HepG2 (cell line): ENCODE results near the gene UPB1. TPM values are rescaled to one million over a fixed set of nuclear protein-coding genes. Genes with fewer than 3 reads are reported as not detected.
"Not testable (repeated sequence)": the region's sequence is repeated elsewhere in the genome, so short reads cannot be mapped to it uniquely, and the experiment has no call there.

ENCODE experiments used
- ATAC-seq: fragments of 200-7000 bp; cut with Tn5 transposase; 3 replicates; pipeline ENCODE4 v1.9.1; 2020; ENCODE audit warnings: mild to moderate bottlenecking, moderate library complexity
- BruUV-seq: library from RNA; stranded (reverse); fragments of 400-500 nt; replicated peaks from 2 replicates; lab custom pipeline; 2021; lab: Mats Ljungman, UMichigan
- CTCF ChIA-PET: fragments of 300-600 bp; formaldehyde crosslinking; extraction: SDS; loops from one replicate; lab custom pipeline; 2021; ENCODE audit warnings: low total read pairs, inconsistent platforms, low intra/inter-chr PET ratio; lab: Yijun Ruan, JAX
- POLR2A ChIA-PET: fragments of 350-600 bp; sonication (Branson Sonifier 250); formaldehyde crosslinking; loops from one replicate; lab custom pipeline; 2020; ENCODE audit warnings: antibody characterized with exemption, inconsistent platforms; lab: Yijun Ruan, JAX
- DNase-seq: peaks from one replicate; pipeline ENCODE4 v3.0.0-alpha.2; 2015; ENCODE audit warnings: low spot score
- FAIRE-seq: peaks from 3 replicates; lab custom pipeline; 2011; peaks lifted over from hg19 to GRCh38; lab: Jason Lieb, UNC
- H2AFZ ChIP-seq: one replicate; pipeline ENCODE4 v1.6.1; 2011; ENCODE audit warnings: low read length, inconsistent platforms
- H3K27ac ChIP-seq: fragments of 300-600 bp; 3 replicates; pipeline ENCODE4 v1.8.0; 2011; ENCODE audit warnings: mixed run types, mild to moderate bottlenecking, mixed read lengths, low read length, inconsistent platforms; ENCODE audit not compliant: insufficient read depth; ENCODE audit errors: extremely low read length
- H3K27me3 ChIP-seq, 2 experiments: fragments of 200-600 bp in 1 of 2; 2 replicates in 1 of 2; 3 replicates in 1 of 2; pipeline versions ENCODE4 v1.6.0 to v1.8.0; 2011; ENCODE audit warnings: low read length in 2 of 2, mild to moderate bottlenecking in 2 of 2, moderate library complexity in 2 of 2, inconsistent platforms in 1 of 2; ENCODE audit not compliant: insufficient read depth in 2 of 2, control insufficient read depth in 1 of 2
- H3K36me3 ChIP-seq, 2 experiments: fragments of 200-600 bp in 1 of 2; replicated peaks in 1 of 2; 2 replicates in 1 of 2; 3 replicates in 1 of 2; pipeline versions ENCODE4 v1.5.1 to v1.8.0; 2011; ENCODE audit warnings: low read length in 2 of 2, inconsistent platforms in 1 of 2; ENCODE audit not compliant: insufficient read depth in 2 of 2, control insufficient read depth in 1 of 2
- H3K4me1 ChIP-seq: 2 replicates; pipeline ENCODE4 v1.5.1; 2012; ENCODE audit warnings: low read length, inconsistent platforms; ENCODE audit not compliant: insufficient read depth
- H3K4me2 ChIP-seq: 2 replicates; pipeline ENCODE4 v1.6.0; 2011; ENCODE audit warnings: low read depth, low read length, inconsistent platforms
- H3K4me3 ChIP-seq, 3 experiments: fragments of 200-600 bp in 1 of 3; sonication (generic), shearing (Covaris generic) in 1 of 3; replicated peaks in 1 of 3; 2 replicates each; pipeline ENCODE4 v1.5.1; 2011 to 2016; ENCODE audit warnings: low read length in 3 of 3, inconsistent platforms in 2 of 3, low read depth in 2 of 3, mild to moderate bottlenecking in 2 of 3, control low read depth in 1 of 3, mixed read lengths in 1 of 3; ENCODE audit not compliant: insufficient read depth in 1 of 3
- H3K79me2 ChIP-seq: one replicate; pipeline ENCODE4 v1.6.1; 2011; ENCODE audit warnings: low read length, inconsistent platforms; ENCODE audit not compliant: insufficient read depth
- H3K9ac ChIP-seq: 2 replicates; pipeline ENCODE4 v1.6.0; 2011; ENCODE audit warnings: mild to moderate bottlenecking, low read depth, low read length, inconsistent platforms; ENCODE audit not compliant: insufficient read depth
- H3K9me3 ChIP-seq: 2 replicates; pipeline ENCODE4 v1.5.1; 2012; ENCODE audit warnings: mild to moderate bottlenecking, low read length
- H4K20me1 ChIP-seq: 2 replicates; pipeline ENCODE4 v1.6.0; 2011; ENCODE audit warnings: inconsistent platforms, mild to moderate bottlenecking, low read length, moderate library complexity; ENCODE audit not compliant: insufficient read depth
- CBX5 ChIP-seq: sonication (generic); formaldehyde crosslinking; IDR thresholded peaks from 2 replicates; pipeline ENCODE4 v1.4.0; 2020; ENCODE audit warnings: missing genetic modification reagents, borderline replicate concordance
- EEA1 ChIP-seq: sonication (generic); formaldehyde crosslinking; IDR thresholded peaks from 2 replicates; pipeline ENCODE4 v1.5.1; 2020; ENCODE audit warnings: mild to moderate bottlenecking, missing genetic modification reagents, borderline replicate concordance
- FOSL1 ChIP-seq: sonication (generic); formaldehyde crosslinking; IDR thresholded peaks from 2 replicates; pipeline ENCODE4 v1.9.0; 2021; ENCODE audit warnings: missing genetic modification reagents, borderline replicate concordance
- HOXA5 ChIP-seq: sonication (generic); formaldehyde crosslinking; IDR thresholded peaks from 2 replicates; pipeline ENCODE4 v1.4.0; 2020; ENCODE audit warnings: missing genetic modification reagents
- NFATC3 ChIP-seq: sonication (generic); formaldehyde crosslinking; IDR thresholded peaks from 2 replicates; pipeline ENCODE4 v1.5.1; 2020; ENCODE audit warnings: mild to moderate bottlenecking, missing genetic modification reagents
- NFE2L2 ChIP-seq: fragments of 150-350 bp; IDR thresholded peaks from 2 replicates; pipeline ENCODE4 v1.6.1; 2014; ENCODE audit warnings: low read length
- NFRKB ChIP-seq: fragments of 450-650 bp; IDR thresholded peaks from 2 replicates; pipeline ENCODE4 v1.6.1; 2017
- TEAD3 ChIP-seq: optimal IDR thresholded peaks from 2 replicates; pipeline ENCODE3; 2016; ENCODE audit warnings: borderline replicate concordance
- ZNF382 ChIP-seq: sonication (generic); formaldehyde crosslinking; IDR thresholded peaks from 2 replicates; pipeline ENCODE4 v1.5.0; 2020; ENCODE audit warnings: missing genetic modification reagents, mild to moderate bottlenecking, borderline replicate concordance
- ZNF773 ChIP-seq: sonication (generic); formaldehyde crosslinking; IDR thresholded peaks from 2 replicates; pipeline ENCODE4 v1.4.0; 2020; ENCODE audit warnings: missing genetic modification reagents, borderline replicate concordance
- WGBS: methylation state at CpG from one replicate; pipeline ENCODE4 v1.1.6; 2017; ENCODE audit warnings: low lambda C conversion rate; 5-methylcytosine and 5-hydroxymethylcytosine counted together
- in situ Hi-C: cut with HindIII; loops from 2 replicates; pipeline ENCODE4 v1.10.0; 2017; ENCODE audit warnings: low pct_unique_long_range_greater_than_20kb; ENCODE audit not compliant: extremely low pct_ligation_motif_present
- intact Hi-C: fragments of 100-400 bp; cut with micrococcal nuclease; formaldehyde crosslinking; loops from one replicate; pipeline ENCODE4 v1.10.0; 2022; ENCODE audit not compliant: unreplicated experiment
- polyA plus RNA-seq, 8 experiments: library from polyadenylated mRNA; depleted of rRNA in 3 of 8; stranded (reverse) in 7 of 8; unstranded in 1 of 8; fragments of >200 nt; fragmentation: Illumina TruSeq in 4 of 8; extraction: Trizol in 4 of 8; gene quantifications; 2 replicates each; pipeline versions ENCODE4 v1.2.1 to v1.2.3, GENCODE V29; 2011 to 2016; ENCODE audit warnings: low read depth in 4 of 8, missing spikeins in 1 of 8, mixed read lengths in 1 of 8; ENCODE audit not compliant: insufficient read depth in 1 of 8
- total RNA-seq, 5 experiments: library from RNA; depleted of rRNA; stranded (reverse); fragments of >200 nt; fragmentation: Illumina TruSeq; extraction: Trizol; gene quantifications; 2 replicates each; pipeline ENCODE4 v1.2.3, GENCODE V29; 2016; ENCODE audit warnings: low read depth in 1 of 5

UPB1 gene
- total and polyA plus RNA-seq, 2 of the 13 experiments (the other 11 are each of a cell fraction or from before 2014, with no cell fraction given): 0.38 to 1.2 TPM

DNA sequence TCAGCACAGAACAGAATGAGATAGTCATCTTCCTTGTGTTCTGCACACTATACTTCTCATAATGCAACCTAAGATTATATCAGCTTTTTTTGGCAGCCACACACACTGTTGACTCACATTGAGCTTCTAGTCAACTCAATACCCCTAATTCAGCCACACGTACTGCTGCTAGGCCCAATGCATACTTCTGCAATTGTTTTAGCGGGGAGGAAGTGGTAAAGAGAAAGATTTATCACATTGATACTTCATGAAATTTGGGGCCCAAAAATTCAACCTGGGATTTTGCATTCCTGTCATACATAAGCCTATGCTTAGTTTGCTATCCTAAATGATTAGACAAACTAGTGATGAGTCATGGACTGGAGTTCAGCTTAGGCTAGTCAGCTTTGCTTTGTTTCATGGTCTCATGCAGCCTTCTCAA is 8.6 kb upstream of the UPB1 start (continued):
- TF ChIP-seq NFE2L2: peak; percentile 61; the same call in 1 of the 2 replicates
- TF ChIP-seq FOSL1 (CRISPR knock-in tag): peak; percentile 35; the same call in 1 of the 2 replicates
- no peak for TF ChIP-seq ZNF382 (CRISPR knock-in tag)
- TF ChIP-seq TEAD3 (CRISPR knock-in tag): peak; percentile 27

DNA sequence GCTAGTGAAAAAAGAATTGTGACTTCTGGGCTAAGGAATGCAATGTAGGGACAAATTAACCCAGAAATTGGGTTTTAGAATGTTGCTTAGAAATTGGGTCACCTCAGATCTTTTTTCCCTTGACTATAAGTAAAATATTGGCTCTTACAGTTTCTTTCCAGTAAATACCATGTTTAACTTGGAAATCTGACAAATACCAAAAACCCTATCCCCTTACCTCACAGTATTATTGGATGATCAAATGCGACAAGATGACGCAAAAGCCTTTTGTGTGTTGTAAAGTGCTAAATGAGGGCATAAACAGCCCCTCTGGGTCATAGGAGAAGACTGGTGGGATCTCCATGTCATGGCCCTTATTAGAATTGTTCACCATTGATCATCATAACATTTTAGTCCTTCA is 6.1 kb upstream of the UPB1 start:
- BruUV-seq: no TSS peak
- Histone ChIP-seq H3K4me3 (no peak overlapping the region), H3K4me1 (peaks cover 51% of the 10 kb centered on the region), H4K20me1 (no peaks in the 10 kb centered on the region), H3K27ac (no peak overlapping the region), H3K9me3 (no peaks in the 10 kb centered on the region), H3K36me3 (no peaks in the 10 kb centered on the region), H3K9ac (no peak overlapping the region), H3K27me3 (no peaks in the 10 kb centered on the region), H2AFZ (no peak overlapping the region), H3K79me2 (no peaks in the 10 kb centered on the region), H3K4me2 (no peak overlapping the region)
- CTCF ChIA-PET: no interaction called here
- DNase-seq (no peak), FAIRE-seq (no peak), ATAC-seq (no peak)
- POLR2A ChIA-PET: no interaction called here
- WGBS: 50% methylated on average over 2 of the region's 2 CpGs
- intact Hi-C loops: no loop called here
- TF ChIP-seq EEA1: no peak
- TF ChIP-seq NFRKB: no peak
- TF ChIP-seq CBX5 (CRISPR knock-in tag): no peak
- TF ChIP-seq NFATC3 (CRISPR knock-in tag): no peak
- no peak for TF ChIP-seq HOXA5 (CRISPR knock-in tag)
- no peak for TF ChIP-seq ZNF773 (CRISPR knock-in tag)
- in situ Hi-C loops: no loop called here

DNA sequence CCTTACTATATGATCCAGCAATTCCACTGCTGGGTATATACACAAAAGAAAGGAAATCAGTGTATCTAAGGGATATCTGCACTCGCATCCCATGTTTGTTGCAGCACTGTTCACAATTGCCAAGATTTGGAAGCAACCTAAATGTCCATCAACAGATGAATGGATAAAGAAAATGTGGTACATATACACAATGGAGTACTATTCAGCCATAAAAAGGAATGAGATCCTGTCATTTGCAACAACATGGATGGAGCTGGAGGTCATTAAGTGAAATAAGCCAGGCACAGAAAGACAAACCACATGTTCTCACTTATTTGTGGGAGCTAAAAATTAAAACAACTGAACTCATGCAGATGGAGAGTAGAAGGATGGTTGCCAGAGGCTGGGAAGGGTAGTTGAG is 5.7 kb upstream of the UPB1 start:
- H3K27me3 ChIP-seq, in situ Hi-C loops, H3K4me2 ChIP-seq, H4K20me1 ChIP-seq, H3K4me3 ChIP-seq, H2AFZ ChIP-seq, intact Hi-C loops, FAIRE-seq, H3K79me2 ChIP-seq, DNase-seq, H3K27ac ChIP-seq, H3K36me3 ChIP-seq, H3K9ac ChIP-seq, CTCF ChIA-PET, H3K9me3 ChIP-seq, ATAC-seq, POLR2A ChIA-PET, BruUV-seq: not testable (repeated sequence)
- peaks cover 51% of the 10 kb centered on the region for H3K4me1 ChIP-seq
- 90% methylated on average over 1 of the region's 1 CpG for WGBS
